ENCODE measurements around the gene MEGF9. TPM values are rescaled to one million over a fixed set of nuclear protein-coding genes. Genes with fewer than 3 reads are reported as not detected.

MEGF9 gene
- total RNA-seq, 1 experiment from 2014 or later = 8.3 TPM

- no TSS peak for BruUV-seq (replicated peaks)
- Histone ChIP-seq H3K4me2 (ENCODE audit: low read length) (no peak overlapping the region), H3K27ac (ENCODE audit: low read depth, low read length) (no peak overlapping the region), H4K20me1 (ENCODE audit: insufficient read depth) (no peaks in the 10 kb centered on the region), H3K9me2 (ENCODE audit: insufficient read depth) (no peaks in the 10 kb centered on the region), H3K9ac (ENCODE audit: low read length) (no peak overlapping the region), H3K36me3 (ENCODE audit: control insufficient read depth in 1 of 2, insufficient read depth in 2 of 2, low read length in 2 of 2) (no peaks in the 10 kb centered on the region), H3K4me1 (ENCODE audit: control insufficient read depth in 1 of 2, insufficient read depth in 2 of 2, low read length in 2 of 2) (peaks cover 0 to 4% of the 10 kb centered on the region in 2 experiments; a peak in 2 of 4 replicates), H3K9me3 (ENCODE audit: control insufficient read depth in 1 of 2, insufficient read depth in 1 of 2, low read depth in 1 of 2, low read length in 2 of 2) (no peaks in the 10 kb centered on the region), H3K27me3 (ENCODE audit: insufficient read depth, low read length) (no peaks in the 10 kb centered on the region), H2AFZ (ENCODE audit: low read depth, low read length, poor library complexity, severe bottlenecking) (no peak overlapping the region), H3K79me2 (ENCODE audit: insufficient read depth, low read length) (no peaks in the 10 kb centered on the region), H3K4me3 (replicated peaks in 1 of 2; ENCODE audit: low read depth in 1 of 2, low read length in 2 of 2) (no peak overlapping the region)
- no peak for ATAC-seq
- CTCF ChIA-PET = no interaction called here
- no peak for TF ChIP-seq SP1 (IDR thresholded peaks at IDR 0.05; ENCODE audit: low read depth)
- TF ChIP-seq ZBTB33 (IDR thresholded peaks at IDR 0.05; ENCODE audit: extremely low read depth, insufficient replicate concordance, low read length) = no peak
- TF ChIP-seq, protein P1, sequence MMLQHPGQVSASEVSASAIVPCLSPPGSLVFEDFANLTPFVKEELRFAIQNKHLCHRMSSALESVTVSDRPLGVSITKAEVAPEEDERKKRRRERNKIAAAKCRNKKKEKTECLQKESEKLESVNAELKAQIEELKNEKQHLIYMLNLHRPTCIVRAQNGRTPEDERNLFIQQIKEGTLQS (IDR thresholded peaks at IDR 0.05) = no peak
- no peak for TF ChIP-seq SRF (IDR thresholded peaks at IDR 0.05; ENCODE audit: low read depth)
- TF ChIP-seq, protein P2, sequence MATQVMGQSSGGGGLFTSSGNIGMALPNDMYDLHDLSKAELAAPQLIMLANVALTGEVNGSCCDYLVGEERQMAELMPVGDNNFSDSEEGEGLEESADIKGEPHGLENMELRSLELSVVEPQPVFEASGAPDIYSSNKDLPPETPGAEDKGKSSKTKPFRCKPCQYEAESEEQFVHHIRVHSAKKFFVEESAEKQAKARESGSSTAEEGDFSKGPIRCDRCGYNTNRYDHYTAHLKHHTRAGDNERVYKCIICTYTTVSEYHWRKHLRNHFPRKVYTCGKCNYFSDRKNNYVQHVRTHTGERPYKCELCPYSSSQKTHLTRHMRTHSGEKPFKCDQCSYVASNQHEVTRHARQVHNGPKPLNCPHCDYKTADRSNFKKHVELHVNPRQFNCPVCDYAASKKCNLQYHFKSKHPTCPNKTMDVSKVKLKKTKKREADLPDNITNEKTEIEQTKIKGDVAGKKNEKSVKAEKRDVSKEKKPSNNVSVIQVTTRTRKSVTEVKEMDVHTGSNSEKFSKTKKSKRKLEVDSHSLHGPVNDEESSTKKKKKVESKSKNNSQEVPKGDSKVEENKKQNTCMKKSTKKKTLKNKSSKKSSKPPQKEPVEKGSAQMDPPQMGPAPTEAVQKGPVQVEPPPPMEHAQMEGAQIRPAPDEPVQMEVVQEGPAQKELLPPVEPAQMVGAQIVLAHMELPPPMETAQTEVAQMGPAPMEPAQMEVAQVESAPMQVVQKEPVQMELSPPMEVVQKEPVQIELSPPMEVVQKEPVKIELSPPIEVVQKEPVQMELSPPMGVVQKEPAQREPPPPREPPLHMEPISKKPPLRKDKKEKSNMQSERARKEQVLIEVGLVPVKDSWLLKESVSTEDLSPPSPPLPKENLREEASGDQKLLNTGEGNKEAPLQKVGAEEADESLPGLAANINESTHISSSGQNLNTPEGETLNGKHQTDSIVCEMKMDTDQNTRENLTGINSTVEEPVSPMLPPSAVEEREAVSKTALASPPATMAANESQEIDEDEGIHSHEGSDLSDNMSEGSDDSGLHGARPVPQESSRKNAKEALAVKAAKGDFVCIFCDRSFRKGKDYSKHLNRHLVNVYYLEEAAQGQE (IDR thresholded peaks at IDR 0.05; ENCODE audit: low read depth) = no peak
- TF ChIP-seq TCF7L2 (IDR thresholded peaks at IDR 0.05; ENCODE audit: borderline replicate concordance, extremely low read depth, insufficient read depth, insufficient read length) = no peak
- no peak for TF ChIP-seq YY1 (IDR thresholded peaks at IDR 0.05; ENCODE audit: extremely low read depth, insufficient replicate concordance, low read depth, low read length)
- no peak for TF ChIP-seq POLR2AphosphoS5 (IDR thresholded peaks at IDR 0.05; ENCODE audit: low read depth, low read length)
- TF ChIP-seq EZH2 (IDR thresholded peaks at IDR 0.05) = no peak
- no peak for TF ChIP-seq RAD21 (IDR thresholded peaks at IDR 0.05; ENCODE audit: low read depth)
- no peak for TF ChIP-seq ELF1 (IDR thresholded peaks at IDR 0.05; ENCODE audit: borderline replicate concordance, low read depth)
- TF ChIP-seq ZNF274 (IDR thresholded peaks at IDR 0.05; ENCODE audit: low read depth, low read length) = no peak
- no peak for TF ChIP-seq SIN3A (IDR thresholded peaks at IDR 0.05; ENCODE audit: low read depth)
- no peak for TF ChIP-seq MAX (IDR thresholded peaks at IDR 0.05)
- intact Hi-C loops (cut with micrococcal nuclease) = no loop called here
- RAD21 ChIA-PET (ENCODE audit: low non-redundant PET in 1 of 2, low total read pairs in 2 of 2, uncharacterized antibody in 2 of 2, unreplicated experiment in 2 of 2) = no interaction called here
- DNase-seq (ENCODE audit: low read depth, low spot score) = no peak
- POLR2A ChIA-PET = no interaction called here
These were observed 15.5 kb downstream of the MEGF9 start for GRCh38 chr9:120698766-120699165.
